SK-N-SH treated with all-trans-retinoic acid at 6 μM for 48 hours (cell line): ENCODE data around the gene C16orf82.

ENCODE experiments used
- BACH2 ChIP-seq: fragments of 250-450 bp; sonication (Bioruptor Pico); IDR thresholded peaks from 2 replicates; pipeline ENCODE4 v1.9.0; 2021; ENCODE audit warnings: mild to moderate bottlenecking, borderline replicate concordance
- CSDC2 ChIP-seq: fragments of 250-450 bp; sonication (Bioruptor Pico); IDR thresholded peaks from 2 replicates; pipeline ENCODE4 v1.5.0; 2020; ENCODE audit warnings: mild to moderate bottlenecking, moderate library complexity
- GLIS3 ChIP-seq: fragments of 250-450 bp; sonication (Bioruptor Pico); IDR thresholded peaks from 2 replicates; pipeline ENCODE4 v1.5.0; 2020; ENCODE audit warnings: mild to moderate bottlenecking, moderate library complexity
- PPARA ChIP-seq: fragments of 250-450 bp; sonication (Bioruptor Pico); IDR thresholded peaks from 2 replicates; pipeline ENCODE4 v1.5.0; 2020; ENCODE audit warnings: mild to moderate bottlenecking, borderline replicate concordance
- RARB ChIP-seq: fragments of 250-450 bp; sonication (Bioruptor Pico); IDR thresholded peaks from 2 replicates; pipeline ENCODE4 v1.8.0; 2021; ENCODE audit warnings: mild to moderate bottlenecking, moderate library complexity
- SNAI2 ChIP-seq: fragments of 250-450 bp; sonication (Bioruptor Pico); IDR thresholded peaks from 2 replicates; pipeline ENCODE4 v1.5.0; 2020; ENCODE audit warnings: mild to moderate bottlenecking, moderate library complexity
- TCF4 ChIP-seq: fragments of 250-450 bp; sonication (Bioruptor Pico); IDR thresholded peaks from 2 replicates; pipeline ENCODE4 v1.8.0; 2021; ENCODE audit warnings: mild to moderate bottlenecking, moderate library complexity, borderline replicate concordance
- ZFP3 ChIP-seq: fragments of 250-450 bp; sonication (Bioruptor Pico); IDR thresholded peaks from 2 replicates; pipeline ENCODE4 v1.5.0; 2020; ENCODE audit warnings: mild to moderate bottlenecking, moderate library complexity
- ZNF70 ChIP-seq: fragments of 450-650 bp; formaldehyde crosslinking; IDR thresholded peaks from 2 replicates; pipeline ENCODE4 v1.5.0; 2020; ENCODE audit warnings: mild to moderate bottlenecking, moderate library complexity
- TF ChIP-seq, protein P1 (sequence below): fragments of 250-450 bp; sonication (Bioruptor Pico); IDR thresholded peaks from 2 replicates; pipeline ENCODE4 v1.8.0; 2021; ENCODE audit warnings: low read depth, mild to moderate bottlenecking, moderate library complexity, borderline replicate concordance
- TF ChIP-seq, protein P2 (sequence below): fragments of 250-450 bp; sonication (Bioruptor Pico); IDR thresholded peaks from 2 replicates; pipeline ENCODE4 v1.8.0; 2020; ENCODE audit warnings: mild to moderate bottlenecking, moderate library complexity, borderline replicate concordance

- no peak for TF ChIP-seq ZNF70
- TF ChIP-seq TCF4 (CRISPR knock-in tag): no peak
- TF ChIP-seq CSDC2 (CRISPR knock-in tag): no peak
- TF ChIP-seq, protein P1, sequence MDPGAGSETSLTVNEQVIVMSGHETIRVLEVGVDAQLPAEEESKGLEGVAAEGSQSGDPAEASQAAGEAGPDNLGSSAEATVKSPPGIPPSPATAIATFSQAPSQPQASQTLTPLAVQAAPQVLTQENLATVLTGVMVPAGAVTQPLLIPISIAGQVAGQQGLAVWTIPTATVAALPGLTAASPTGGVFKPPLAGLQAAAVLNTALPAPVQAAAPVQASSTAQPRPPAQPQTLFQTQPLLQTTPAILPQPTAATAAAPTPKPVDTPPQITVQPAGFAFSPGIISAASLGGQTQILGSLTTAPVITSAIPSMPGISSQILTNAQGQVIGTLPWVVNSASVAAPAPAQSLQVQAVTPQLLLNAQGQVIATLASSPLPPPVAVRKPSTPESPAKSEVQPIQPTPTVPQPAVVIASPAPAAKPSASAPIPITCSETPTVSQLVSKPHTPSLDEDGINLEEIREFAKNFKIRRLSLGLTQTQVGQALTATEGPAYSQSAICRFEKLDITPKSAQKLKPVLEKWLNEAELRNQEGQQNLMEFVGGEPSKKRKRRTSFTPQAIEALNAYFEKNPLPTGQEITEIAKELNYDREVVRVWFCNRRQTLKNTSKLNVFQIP (CRISPR knock-in tag): no peak
- no peak for TF ChIP-seq GLIS3 (CRISPR knock-in tag)
- no peak for TF ChIP-seq PPARA
- no peak for TF ChIP-seq BACH2
- no peak for TF ChIP-seq SNAI2
- TF ChIP-seq ZFP3 (CRISPR knock-in tag): no peak
- TF ChIP-seq, protein P2, sequence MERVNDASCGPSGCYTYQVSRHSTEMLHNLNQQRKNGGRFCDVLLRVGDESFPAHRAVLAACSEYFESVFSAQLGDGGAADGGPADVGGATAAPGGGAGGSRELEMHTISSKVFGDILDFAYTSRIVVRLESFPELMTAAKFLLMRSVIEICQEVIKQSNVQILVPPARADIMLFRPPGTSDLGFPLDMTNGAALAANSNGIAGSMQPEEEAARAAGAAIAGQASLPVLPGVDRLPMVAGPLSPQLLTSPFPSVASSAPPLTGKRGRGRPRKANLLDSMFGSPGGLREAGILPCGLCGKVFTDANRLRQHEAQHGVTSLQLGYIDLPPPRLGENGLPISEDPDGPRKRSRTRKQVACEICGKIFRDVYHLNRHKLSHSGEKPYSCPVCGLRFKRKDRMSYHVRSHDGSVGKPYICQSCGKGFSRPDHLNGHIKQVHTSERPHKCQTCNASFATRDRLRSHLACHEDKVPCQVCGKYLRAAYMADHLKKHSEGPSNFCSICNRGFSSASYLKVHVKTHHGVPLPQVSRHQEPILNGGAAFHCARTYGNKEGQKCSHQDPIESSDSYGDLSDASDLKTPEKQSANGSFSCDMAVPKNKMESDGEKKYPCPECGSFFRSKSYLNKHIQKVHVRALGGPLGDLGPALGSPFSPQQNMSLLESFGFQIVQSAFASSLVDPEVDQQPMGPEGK (CRISPR knock-in tag): no peak
- no peak for TF ChIP-seq RARB
Measured at GRCh38 chr16:27053996-27054395, 12.7 kb upstream of the C16orf82 start.
